Spleen (tissue), 11 donors: Measurements from ENCODE around the gene RANBP1. TPM values are rescaled to one million over a fixed set of nuclear protein-coding genes. Genes with fewer than 3 reads are reported as not detected.

Experiments used
- DNase-seq: peaks from one replicate; pipeline ENCODE4 v3.0.0-alpha.2; 2020
- H3K27ac ChIP-seq, 8 donors: fragments of 200-600 bp; sonication (generic) in 7 of 8; 1 replicate in 4 of 8; 2 replicates in 4 of 8; pipeline versions ENCODE4 v1.5.0 to v1.8.0; 2016 to 2021; ENCODE audit warnings: inconsistent platforms in 4 of 8, mild to moderate bottlenecking in 4 of 8, moderate library complexity in 1 of 8
- H3K27me3 ChIP-seq, 7 donors: fragments of 200-600 bp; sonication (generic) in 6 of 7; replicated peaks in 1 of 7; 1 replicate in 4 of 7; 2 replicates in 3 of 7; pipeline versions ENCODE4 v1.5.0 to v1.8.0; 2016 to 2021; ENCODE audit warnings: inconsistent platforms in 3 of 7, mild to moderate bottlenecking in 1 of 7
- H3K36me3 ChIP-seq, 6 donors: fragments of 200-600 bp; sonication (generic) in 5 of 6; 1 replicate in 4 of 6; 2 replicates in 2 of 6; pipeline versions ENCODE4 v1.5.0 to v1.8.0; 2016 to 2021; ENCODE audit warnings: inconsistent platforms in 2 of 6
- H3K4me1 ChIP-seq, 6 donors: fragments of 200-600 bp; sonication (generic) in 5 of 6; 1 replicate in 3 of 6; 2 replicates in 3 of 6; pipeline versions ENCODE4 v1.5.0 to v1.8.0; 2016 to 2021; ENCODE audit warnings: inconsistent platforms in 3 of 6
- H3K4me3 ChIP-seq, 8 donors: fragments of 200-600 bp; sonication (generic) in 7 of 8; 1 replicate in 4 of 8; 2 replicates in 4 of 8; pipeline versions ENCODE4 v1.5.0 to v1.8.0; 2016 to 2021; ENCODE audit warnings: inconsistent platforms in 4 of 8, mild to moderate bottlenecking in 4 of 8, moderate library complexity in 2 of 8
- H3K9me3 ChIP-seq, 8 donors: fragments of 200-600 bp; sonication (generic) in 7 of 8; 1 replicate in 4 of 8; 2 replicates in 4 of 8; pipeline versions ENCODE4 v1.5.0 to v1.8.0; 2016 to 2021; ENCODE audit warnings: inconsistent platforms in 4 of 8
- CTCF ChIP-seq, 11 experiments: fragments of 200-600 bp in 7 of 11; fragments of 450-650 bp in 4 of 11; sonication (generic) in 4 of 11; IDR thresholded peaks in 8 of 11; conservative IDR thresholded peaks in 3 of 11; 1 replicate in 7 of 11; 2 replicates in 4 of 11; pipeline versions ENCODE4 v1.4.0 to v1.8.0; 2016 to 2021; ENCODE audit warnings: antibody characterized with exemption in 11 of 11, inconsistent platforms in 4 of 11, mild to moderate bottlenecking in 1 of 11
- POLR2A ChIP-seq, 3 donors: fragments of 450-650 bp; IDR thresholded peaks; one replicate each; pipeline ENCODE4 v1.5.1; 2017; ENCODE audit warnings: antibody characterized with exemption in 3 of 3, mild to moderate bottlenecking in 1 of 3
- POLR2AphosphoS5 ChIP-seq, 3 donors: sonication (generic); formaldehyde crosslinking; IDR thresholded peaks; one replicate each; pipeline ENCODE4 v1.5.1; 2017; ENCODE audit warnings: antibody characterized with exemption in 3 of 3
- WGBS, 5 donors: extraction: QIAGEN DNeasy Blood & Tissue Kit in 3 of 5; methylation state at CpG; one replicate each; pipeline versions ENCODE4 v1.1.5 to v1.1.7; 2013 to 2018; 5-methylcytosine and 5-hydroxymethylcytosine counted together
- intact Hi-C: fragments of 100-400 bp; cut with DNase I; formaldehyde crosslinking; loops from one replicate; pipeline ENCODE4 v1.15.0; 2023; ENCODE audit warnings: low total_unique reads
- polyA plus RNA-seq, 3 donors: library from polyadenylated mRNA; stranded (reverse); fragments of 200-250 nt; gene quantifications; one replicate each; pipeline ENCODE4 v1.2.1, GENCODE V29; 2013
- total RNA-seq, 7 donors: library from RNA; depleted of rRNA in 3 of 7; stranded (reverse); fragments of >200 nt in 3 of 7; fragmentation: NEBNext Ultra II Directional in 4 of 7; extraction: Animal tissue kit (Norgen Biotek cat#: 25700) in 4 of 7; gene quantifications; one replicate each; pipeline versions ENCODE4 v1.1.0 to v1.2.1, GENCODE V29; 2016 to 2021
- donor health status: healthy with polysubstance abuse.
- donor health status: DM: no; HTN: no; CAD: no; lungs with moderate emphysema.
- donor health status: DM: no; HTN: no; CAD: no.
- donor health status: Bipolar disorder and iron deficiency.
- donor health status: healthy.
- donor health status: DM: no; HTN: no; CAD: no.
- donor health status: DM: yes; HTN: yes; CAD: no.

Gene RANBP1
- total and polyA plus RNA-seq, 10 donors, result 52.6 to 111 (median 94.6) TPM

GRCh38 chr22:20080445-20080775, 35.5 kb upstream of the RANBP1 start:
- no peak for TF ChIP-seq POLR2AphosphoS5 (IDR thresholded peaks at IDR 0.05)
- no peak for TF ChIP-seq CTCF (IDR thresholded peaks at IDR 0.05 in 8 of 11, conservative IDR thresholded peaks at IDR 0.05 in 3 of 11)
- Histone ChIP-seq H3K4me1 (peaks cover 18 to 62% (median 53%) of the 10 kb centered on the region in 6 donors), H3K27ac (peak overlapping the region; percentile 70 to 91 (median 88)), H3K27me3 (no peaks in the 10 kb centered on the region), H3K9me3 (no peaks in the 10 kb centered on the region), H3K36me3 (peaks cover 0 to 4% (median 0%) of the 10 kb centered on the region in 6 donors), H3K4me3 (peak overlapping the region; percentile 67 to 94 (median 81))
- peak; percentile 94 for DNase-seq
- WGBS, 5 donors, result 0% methylated on average over 17 to 34 of the region's 34 CpGs; no CpG with 5 or more reads in 1 of the 5 donors
- intact Hi-C loops, result no loop called here

- WGBS, 5 donors, result 19 to 44% (median 35%) methylated on average over 15 to 27 of the region's 27 CpGs
- peaks cover 0 to 10% (median 5%) of the 10 kb centered on the region in 6 donors for H3K36me3 ChIP-seq
- H3K27me3 ChIP-seq, result no peaks in the 10 kb centered on the region
- peaks cover 18 to 63% (median 54%) of the 10 kb centered on the region in 6 donors for H3K4me1 ChIP-seq
- no peak for TF ChIP-seq CTCF (IDR thresholded peaks at IDR 0.05 in 8 of 11, conservative IDR thresholded peaks at IDR 0.05 in 3 of 11)
- no peak for TF ChIP-seq POLR2A (IDR thresholded peaks at IDR 0.05)
- TF ChIP-seq POLR2AphosphoS5 (IDR thresholded peaks at IDR 0.05), result peak in 1 of 3 donors; percentile 5
- H3K9me3 ChIP-seq, result no peaks in the 10 kb centered on the region
- H3K4me3 ChIP-seq, result peak overlapping the region; percentile 67 to 94 (median 81)
- peak overlapping the region; percentile 70 to 91 (median 88) for H3K27ac ChIP-seq
- peak; percentile 79 for DNase-seq
- intact Hi-C loops, result no loop called here
Measured at GRCh38 chr22:20080776-20081654, 34.9 kb upstream of the RANBP1 start.

- DNase-seq, result peak; percentile 64
- intact Hi-C loops, result no loop called here
Measured at GRCh38 chr22:20083157-20083890, 32.6 kb upstream of the RANBP1 start.

More at GRCh38 chr22:20083157-20083890, 32.6 kb upstream of the RANBP1 start:
- Histone ChIP-seq H3K4me3 (no peak overlapping the region), H3K27ac (peak overlapping the region in 3 of 8 donors; percentile 6 to 91 (median 23)), H3K27me3 (no peaks in the 10 kb centered on the region), H3K36me3 (peaks cover 2 to 33% (median 28%) of the 10 kb centered on the region in 6 donors), H3K4me1 (peaks cover 18 to 74% (median 54%) of the 10 kb centered on the region in 6 donors), H3K9me3 (no peaks in the 10 kb centered on the region)
- no peak for TF ChIP-seq POLR2A (IDR thresholded peaks at IDR 0.05)
- TF ChIP-seq CTCF (IDR thresholded peaks at IDR 0.05 in 8 of 11, conservative IDR thresholded peaks at IDR 0.05 in 3 of 11), result no peak
- no peak for TF ChIP-seq POLR2AphosphoS5 (IDR thresholded peaks at IDR 0.05)
- WGBS, 5 donors, result 76 to 89% (median 85%) methylated on average over 10 of the region's 10 CpGs
